Measurements from ENCODE around the gene LGALS1. TPM values are rescaled to one million over a fixed set of nuclear protein-coding genes. Genes with fewer than 3 reads are reported as not detected.

LGALS1 gene
- total and polyA plus RNA-seq, 2 experiments from 2014 or later, result 568 to 780 TPM

DNA sequence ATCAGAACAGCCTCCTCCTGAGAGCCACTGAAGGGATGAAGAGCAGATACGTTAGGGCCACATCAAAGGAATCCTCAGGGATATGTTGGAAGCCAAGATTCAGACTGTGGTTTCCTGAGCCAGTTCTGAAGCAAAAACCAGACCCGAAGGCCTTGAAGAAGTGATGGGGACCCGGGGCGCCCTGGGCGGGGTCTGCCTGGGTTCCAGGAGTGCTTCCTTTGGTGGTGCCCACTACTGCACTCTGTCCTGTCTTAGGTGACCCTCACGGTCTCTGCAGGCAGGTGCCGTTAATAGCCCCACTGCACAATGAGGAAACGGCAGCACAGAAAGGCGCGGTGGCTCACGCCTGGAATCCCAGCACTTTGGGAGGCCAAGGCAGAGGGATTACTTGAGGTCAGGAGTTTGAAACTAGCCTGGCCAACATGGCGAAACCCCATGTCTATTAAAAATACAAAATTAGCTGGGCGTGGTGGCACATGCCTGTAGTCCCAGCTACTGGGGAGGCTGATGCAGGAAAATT lies 48.8 kb upstream of the LGALS1 start:
- Histone ChIP-seq H4K20me1 (ENCODE audit: insufficient read depth, poor library complexity, severe bottlenecking) (no peaks in the 10 kb centered on the region), H3K27ac (peak overlapping the region; percentile 15), H3K4me1 (ENCODE audit: insufficient read depth) (peaks cover 17% of the 10 kb centered on the region), H3K4me3 (no peak overlapping the region), H3K9me3 (ENCODE audit: low read depth) (no peaks in the 10 kb centered on the region), H3K4me2 (no peak overlapping the region), H2AFZ (no peak overlapping the region), H3K27me3 (no peaks in the 10 kb centered on the region), H3K9me2 (replicated peaks; ENCODE audit: insufficient read depth) (no peaks in the 10 kb centered on the region), H3K36me3 (replicated peaks; ENCODE audit: insufficient read depth, low read depth) (no peaks in the 10 kb centered on the region), H3K79me2 (no peaks in the 10 kb centered on the region)
- 82% methylated on average over 13 of the region's 13 CpGs for WGBS (ENCODE audit: low lambda C conversion rate, missing lambda C conversion rate)
- TF ChIP-seq EZH2phosphoT487 (IDR thresholded peaks at IDR 0.05; ENCODE audit: low read depth, severe bottlenecking, unreplicated experiment), result no peak
- no peak for TF ChIP-seq EZH2 (IDR thresholded peaks at IDR 0.05; ENCODE audit: borderline replicate concordance)
- no peak for TF ChIP-seq CTCF (IDR thresholded peaks at IDR 0.05; ENCODE audit: poor library complexity)
- DNase-seq (ENCODE audit: low spot score), result no peak

GRCh38 chr22:37627121-37627520 lies 48.3 kb upstream of the LGALS1 start:
- 88% methylated on average over 7 of the region's 7 CpGs for WGBS (ENCODE audit: low lambda C conversion rate, missing lambda C conversion rate)
- no peak for TF ChIP-seq EZH2phosphoT487 (IDR thresholded peaks at IDR 0.05; ENCODE audit: low read depth, severe bottlenecking, unreplicated experiment)
- TF ChIP-seq CTCF (IDR thresholded peaks at IDR 0.05; ENCODE audit: poor library complexity), result no peak
- TF ChIP-seq EZH2 (IDR thresholded peaks at IDR 0.05; ENCODE audit: borderline replicate concordance), result no peak
- Histone ChIP-seq H3K79me2 (no peaks in the 10 kb centered on the region), H3K4me3 (no peak overlapping the region), H3K9me2 (replicated peaks; ENCODE audit: insufficient read depth) (no peaks in the 10 kb centered on the region), H3K9me3 (ENCODE audit: low read depth) (no peaks in the 10 kb centered on the region), H4K20me1 (ENCODE audit: insufficient read depth, poor library complexity, severe bottlenecking) (no peaks in the 10 kb centered on the region), H3K27ac (peak overlapping the region; percentile 15), H2AFZ (no peak overlapping the region), H3K36me3 (replicated peaks; ENCODE audit: insufficient read depth, low read depth) (no peaks in the 10 kb centered on the region), H3K27me3 (no peaks in the 10 kb centered on the region), H3K4me1 (ENCODE audit: insufficient read depth) (peaks cover 22% of the 10 kb centered on the region), H3K4me2 (no peak overlapping the region)
- DNase-seq (ENCODE audit: low spot score), result no peak

GRCh38 chr22:37627545-37627944 lies 47.9 kb upstream of the LGALS1 start:
- H4K20me1 ChIP-seq (ENCODE audit: insufficient read depth, poor library complexity, severe bottlenecking), result no peaks in the 10 kb centered on the region
- 90% methylated on average over 6 of the region's 6 CpGs for WGBS (ENCODE audit: low lambda C conversion rate, missing lambda C conversion rate)
- no peaks in the 10 kb centered on the region for H3K9me2 ChIP-seq (replicated peaks; ENCODE audit: insufficient read depth)
- H3K4me2 ChIP-seq, result no peak overlapping the region
- H3K4me1 ChIP-seq (ENCODE audit: insufficient read depth), result peaks cover 26% of the 10 kb centered on the region
- H3K27ac ChIP-seq, result no peak overlapping the region
- no peak overlapping the region for H2AFZ ChIP-seq
- no peaks in the 10 kb centered on the region for H3K27me3 ChIP-seq
- H3K36me3 ChIP-seq (replicated peaks; ENCODE audit: insufficient read depth, low read depth), result no peaks in the 10 kb centered on the region
- no peak overlapping the region for H3K4me3 ChIP-seq
- DNase-seq (ENCODE audit: low spot score), result no peak
- H3K79me2 ChIP-seq, result no peaks in the 10 kb centered on the region
- no peak for TF ChIP-seq EZH2phosphoT487 (IDR thresholded peaks at IDR 0.05; ENCODE audit: low read depth, severe bottlenecking, unreplicated experiment)
- no peaks in the 10 kb centered on the region for H3K9me3 ChIP-seq (ENCODE audit: low read depth)

GRCh38 chr22:37628830-37629229 lies 46.6 kb upstream of the LGALS1 start:
- Histone ChIP-seq H3K27ac (no peak overlapping the region), H2AFZ (no peak overlapping the region), H3K4me1 (ENCODE audit: insufficient read depth) (peaks cover 37% of the 10 kb centered on the region), H3K79me2 (no peaks in the 10 kb centered on the region), H3K9me3 (ENCODE audit: low read depth) (no peaks in the 10 kb centered on the region), H3K36me3 (replicated peaks; ENCODE audit: insufficient read depth, low read depth) (no peaks in the 10 kb centered on the region), H3K4me2 (no peak overlapping the region), H3K4me3 (no peak overlapping the region), H4K20me1 (ENCODE audit: insufficient read depth, poor library complexity, severe bottlenecking) (no peaks in the 10 kb centered on the region), H3K27me3 (no peaks in the 10 kb centered on the region), H3K9me2 (replicated peaks; ENCODE audit: insufficient read depth) (no peaks in the 10 kb centered on the region)
- TF ChIP-seq EZH2 (IDR thresholded peaks at IDR 0.05; ENCODE audit: borderline replicate concordance) (no peak), EZH2phosphoT487 (IDR thresholded peaks at IDR 0.05; ENCODE audit: low read depth, severe bottlenecking, unreplicated experiment) (no peak), CTCF (IDR thresholded peaks at IDR 0.05; ENCODE audit: poor library complexity) (no peak)
- no peak for DNase-seq (ENCODE audit: low spot score)
- 94% methylated on average over 8 of the region's 8 CpGs for WGBS (ENCODE audit: low lambda C conversion rate, missing lambda C conversion rate)

All from hepatocyte (in vitro differentiated cells).